HUES6 (cell line): ENCODE data around the gene CUX1.

Experiments used
- H3K27ac ChIP-seq: 2 replicates; pipeline ENCODE4 v1.7.0; 2013; ENCODE audit warnings: low read depth, mild to moderate bottlenecking, low read length, inconsistent platforms
- H3K27me3 ChIP-seq: 2 replicates; pipeline ENCODE4 v1.6.1; 2013; ENCODE audit warnings: low read length; ENCODE audit not compliant: control insufficient read depth, insufficient read depth
- H3K36me3 ChIP-seq: 2 replicates; pipeline ENCODE4 v1.6.1; 2013; ENCODE audit warnings: low read length; ENCODE audit not compliant: control insufficient read depth, insufficient read depth
- H3K4me1 ChIP-seq: 2 replicates; pipeline ENCODE4 v1.6.1; 2013; ENCODE audit warnings: low read length; ENCODE audit not compliant: control insufficient read depth, insufficient read depth
- H3K4me3 ChIP-seq: 2 replicates; pipeline ENCODE4 v1.5.1; 2013; ENCODE audit warnings: low read depth, low read length
- H3K9ac ChIP-seq: one replicate; pipeline ENCODE4 v1.6.1; 2013; ENCODE audit warnings: mild to moderate bottlenecking, low read length
- H3K9me3 ChIP-seq: 2 replicates; pipeline ENCODE4 v1.6.1; 2013; ENCODE audit warnings: low read depth, low read length; ENCODE audit not compliant: control insufficient read depth, insufficient read depth

CUX1 gene

DNA sequence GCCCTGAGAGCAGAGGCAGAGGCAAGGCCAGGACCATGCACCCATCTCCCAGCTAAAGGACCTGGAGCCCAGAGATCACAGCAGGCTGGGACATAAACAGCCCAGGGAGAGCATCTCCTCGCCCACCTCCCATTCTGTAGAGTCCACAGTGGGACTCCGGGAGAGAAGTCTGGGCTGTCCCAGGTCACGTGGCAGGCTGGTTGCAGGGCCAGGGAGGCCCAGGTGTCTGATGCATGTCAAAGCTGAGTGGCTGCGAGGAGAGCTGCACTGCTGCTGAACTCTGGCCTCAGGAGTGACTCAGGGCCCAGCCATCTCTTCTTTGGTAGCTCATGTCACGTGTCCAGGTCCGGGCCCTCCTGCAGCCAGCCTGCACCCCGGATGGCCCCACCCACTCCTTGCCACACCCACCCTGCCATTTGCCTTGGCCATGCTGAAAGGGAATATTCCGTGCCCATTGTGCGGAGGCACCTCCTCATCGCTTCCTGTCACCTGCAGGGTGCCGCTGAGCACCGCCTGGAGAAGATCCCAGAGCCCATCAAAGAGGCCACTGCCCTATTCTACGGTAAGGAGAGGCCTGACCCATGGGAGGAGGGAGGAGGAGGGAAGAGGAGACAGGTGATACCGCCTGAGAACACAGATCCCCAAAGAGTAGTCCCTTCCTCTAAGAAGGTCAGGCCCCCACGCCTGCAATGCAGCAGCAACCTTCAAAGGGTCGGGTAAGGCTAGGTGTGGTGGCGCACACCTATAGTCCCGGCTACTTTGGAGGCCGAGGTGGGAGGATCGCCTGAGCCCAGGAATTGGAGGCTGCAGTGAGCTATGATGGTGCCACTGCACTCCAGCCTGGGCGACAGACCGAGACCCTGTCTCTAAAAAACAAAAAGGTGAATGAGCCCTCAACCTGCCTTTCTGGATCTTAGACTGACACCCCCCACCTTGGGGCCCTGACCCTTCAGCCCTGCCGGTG is 456.6 kb downstream of the CUX1 start:
- Histone ChIP-seq H3K9ac (no peak overlapping the region), H3K4me3 (no peak overlapping the region), H3K9me3 (no peaks in the 10 kb centered on the region), H3K27me3 (no peaks in the 10 kb centered on the region), H3K4me1 (peaks cover 6% of the 10 kb centered on the region; the same call in 1 of the 2 replicates), H3K27ac (no peak overlapping the region), H3K36me3 (no peaks in the 10 kb centered on the region)

GRCh38 chr7:102275123-102275703 is 457.8 kb downstream of the CUX1 start:
- Histone ChIP-seq H3K4me1 (peaks cover 9% of the 10 kb centered on the region; the same call in 1 of the 2 replicates), H3K27ac (no peak overlapping the region), H3K27me3 (no peaks in the 10 kb centered on the region), H3K9ac (no peak overlapping the region), H3K4me3 (no peak overlapping the region), H3K36me3 (no peaks in the 10 kb centered on the region), H3K9me3 (no peaks in the 10 kb centered on the region)

DNA sequence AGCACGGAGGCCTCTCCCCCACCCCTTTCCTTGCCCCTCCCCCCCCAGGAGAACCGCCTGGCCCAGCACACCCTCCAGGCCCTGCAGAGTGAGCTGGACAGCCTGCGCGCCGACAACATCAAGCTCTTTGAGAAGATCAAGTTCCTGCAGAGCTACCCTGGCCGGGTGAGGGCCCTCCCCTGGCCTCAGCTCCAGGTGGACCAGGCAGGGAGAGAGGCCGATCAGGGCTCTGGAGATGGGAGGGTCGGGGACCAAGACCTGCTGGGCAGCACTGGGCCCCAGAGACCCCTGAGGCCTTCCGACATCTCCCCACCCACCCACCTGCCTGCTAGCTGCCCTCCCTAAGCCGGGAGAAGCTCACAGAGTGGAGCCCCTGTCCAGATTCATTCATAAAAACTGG is 460.5 kb downstream of the CUX1 start:
- Histone ChIP-seq H3K4me1 (peaks cover 9% of the 10 kb centered on the region; the same call in 1 of the 2 replicates), H3K9me3 (no peaks in the 10 kb centered on the region), H3K27me3 (no peaks in the 10 kb centered on the region), H3K4me3 (no peak overlapping the region), H3K36me3 (no peaks in the 10 kb centered on the region), H3K9ac (no peak overlapping the region), H3K27ac (no peak overlapping the region)

DNA sequence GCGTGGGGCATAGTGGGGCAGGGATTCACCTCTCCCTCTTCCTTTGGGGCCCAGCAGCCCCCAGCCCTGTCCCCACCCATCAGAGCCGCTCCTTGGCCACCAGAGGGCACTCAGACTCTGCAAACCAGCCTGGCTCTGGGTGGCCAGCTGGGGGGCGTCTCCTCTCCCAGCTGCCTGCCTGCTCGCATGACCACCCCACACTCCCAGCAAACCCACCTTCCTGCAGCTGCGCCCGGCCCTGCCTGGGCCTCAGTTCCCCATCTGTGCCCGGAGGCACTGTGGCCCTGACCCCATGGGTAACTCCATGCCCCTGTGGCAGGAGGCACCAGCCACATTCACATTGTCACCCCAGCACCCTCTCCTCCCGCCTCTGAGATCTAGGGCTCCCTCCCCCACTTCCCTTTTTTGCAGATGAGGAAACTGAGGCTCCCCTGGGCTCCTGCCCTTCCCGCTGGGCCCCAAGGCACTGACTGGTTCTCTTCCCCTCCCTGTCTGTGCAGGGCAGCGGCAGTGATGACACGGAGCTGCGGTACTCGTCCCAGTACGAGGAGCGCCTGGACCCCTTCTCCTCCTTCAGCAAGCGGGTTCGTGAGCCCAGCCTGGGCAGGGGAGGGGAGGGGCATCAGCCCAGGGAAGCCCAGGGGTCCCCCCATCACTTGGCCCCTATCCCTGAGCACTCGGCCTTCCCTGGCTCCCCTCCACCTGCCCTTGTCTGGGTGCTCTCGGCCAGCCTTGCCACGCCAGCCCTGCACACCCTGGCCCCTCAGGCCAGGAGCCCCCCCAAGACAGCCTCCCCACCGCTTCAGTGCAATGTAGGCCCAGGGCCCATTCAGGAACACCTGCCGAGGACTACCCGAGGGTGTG is 462.3 kb downstream of the CUX1 start:
- H3K27me3 ChIP-seq = peaks cover under 1% of the 10 kb centered on the region; the same call in 1 of the 2 replicates
- no peaks in the 10 kb centered on the region for H3K36me3 ChIP-seq
- H3K27ac ChIP-seq = no peak overlapping the region
- no peaks in the 10 kb centered on the region for H3K9me3 ChIP-seq
- no peak overlapping the region for H3K9ac ChIP-seq
- H3K4me3 ChIP-seq = no peak overlapping the region
- H3K4me1 ChIP-seq = peaks cover 3% of the 10 kb centered on the region; the same call in 1 of the 2 replicates

- no peak overlapping the region for H3K9ac ChIP-seq
- no peak overlapping the region for H3K4me3 ChIP-seq
- H3K27ac ChIP-seq = no peak overlapping the region
These were observed 463.1 kb downstream of the CUX1 start for GRCh38 chr7:102280521-102280920.

DNA sequence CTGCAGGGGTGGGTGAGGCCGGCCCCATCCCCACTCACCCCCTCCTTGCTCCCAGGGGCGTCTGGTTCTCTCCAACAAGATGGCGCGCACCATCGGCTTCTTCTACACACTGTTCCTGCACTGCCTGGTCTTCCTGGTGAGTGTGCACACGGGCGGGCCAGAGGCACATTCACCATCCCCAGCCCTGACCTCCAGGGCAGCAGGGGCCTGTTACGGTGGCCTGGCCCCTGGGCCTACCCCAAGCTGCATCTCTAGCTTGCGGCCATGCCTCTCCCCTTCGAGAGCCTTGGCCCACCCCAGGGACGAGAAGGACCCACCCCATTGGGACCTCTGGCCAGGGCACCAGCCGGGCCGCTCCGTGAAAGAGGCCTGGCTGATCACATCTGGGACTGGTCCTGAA is 464.4 kb downstream of the CUX1 start:
- H3K9ac ChIP-seq = no peak overlapping the region
- peaks cover 18% of the 10 kb centered on the region for H3K4me1 ChIP-seq
- H3K36me3 ChIP-seq = no peaks in the 10 kb centered on the region
- no peaks in the 10 kb centered on the region for H3K9me3 ChIP-seq
- H3K4me3 ChIP-seq = no peak overlapping the region
- H3K27me3 ChIP-seq = peaks cover 14% of the 10 kb centered on the region; the same call in 1 of the 2 replicates
- H3K27ac ChIP-seq = no peak overlapping the region

More at GRCh38 chr7:102280521-102280920, 463.1 kb downstream of the CUX1 start:
- Histone ChIP-seq H3K9me3 (no peaks in the 10 kb centered on the region), H3K4me1 (peaks cover 10% of the 10 kb centered on the region), H3K27me3 (peaks cover 8% of the 10 kb centered on the region; the same call in 1 of the 2 replicates), H3K36me3 (no peaks in the 10 kb centered on the region)

DNA sequence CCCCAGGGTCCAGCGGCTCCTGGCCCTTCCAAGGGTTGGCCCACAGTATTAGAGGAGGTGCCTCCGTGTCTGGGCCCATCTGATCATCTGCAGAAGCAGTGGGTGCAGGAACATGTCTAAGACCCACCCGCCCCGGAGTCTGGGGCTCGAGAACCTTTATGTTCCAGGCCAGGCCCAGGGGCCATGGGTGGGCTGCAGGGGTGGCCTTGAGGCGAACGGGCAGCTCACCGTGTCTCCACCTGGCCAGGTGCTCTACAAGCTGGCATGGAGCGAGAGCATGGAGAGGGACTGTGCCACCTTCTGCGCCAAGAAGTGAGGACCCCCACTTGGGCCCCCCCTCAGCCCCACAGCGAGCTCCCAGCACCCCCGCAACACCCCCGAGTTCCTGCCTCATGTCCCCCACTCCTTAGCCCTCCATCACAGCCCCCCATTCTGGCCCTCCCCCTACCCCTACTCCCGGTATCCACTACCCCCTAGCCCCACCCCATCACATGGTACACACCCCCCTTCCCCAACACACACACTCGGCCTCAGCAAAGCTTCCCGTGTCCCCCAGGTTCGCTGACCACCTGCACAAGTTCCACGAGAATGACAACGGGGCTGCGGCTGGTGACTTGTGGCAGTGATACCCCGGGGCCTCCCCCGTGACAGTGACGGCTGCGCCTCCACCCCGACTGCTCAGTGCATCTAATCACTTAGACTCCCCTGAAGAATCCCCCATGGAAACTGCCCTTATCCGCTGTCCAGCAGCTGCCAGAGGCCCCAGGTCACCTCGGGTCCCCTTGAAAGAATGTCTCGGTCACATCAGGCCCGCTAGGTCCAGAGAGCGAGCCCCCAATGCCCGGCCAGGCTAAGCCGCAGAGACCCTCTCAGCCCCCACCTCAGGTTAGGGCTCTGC is 465.3 kb downstream of the CUX1 start:
- peaks cover 18% of the 10 kb centered on the region for H3K4me1 ChIP-seq

GRCh38 chr7:102283477-102284189 is 466.2 kb downstream of the CUX1 start:
- Histone ChIP-seq H3K36me3 (no peaks in the 10 kb centered on the region), H3K4me3 (no peak overlapping the region), H3K27me3 (peaks cover 24% of the 10 kb centered on the region), H3K27ac (no peak overlapping the region), H3K4me1 (peaks cover 24% of the 10 kb centered on the region), H3K9ac (no peak overlapping the region), H3K9me3 (no peaks in the 10 kb centered on the region)

More for the DNA sequence above, 465.3 kb downstream of the CUX1 start:
- Histone ChIP-seq H3K9ac (no peak overlapping the region), H3K36me3 (no peaks in the 10 kb centered on the region), H3K27ac (no peak overlapping the region), H3K4me3 (no peak overlapping the region), H3K9me3 (no peaks in the 10 kb centered on the region), H3K27me3 (peaks cover 15% of the 10 kb centered on the region)

DNA sequence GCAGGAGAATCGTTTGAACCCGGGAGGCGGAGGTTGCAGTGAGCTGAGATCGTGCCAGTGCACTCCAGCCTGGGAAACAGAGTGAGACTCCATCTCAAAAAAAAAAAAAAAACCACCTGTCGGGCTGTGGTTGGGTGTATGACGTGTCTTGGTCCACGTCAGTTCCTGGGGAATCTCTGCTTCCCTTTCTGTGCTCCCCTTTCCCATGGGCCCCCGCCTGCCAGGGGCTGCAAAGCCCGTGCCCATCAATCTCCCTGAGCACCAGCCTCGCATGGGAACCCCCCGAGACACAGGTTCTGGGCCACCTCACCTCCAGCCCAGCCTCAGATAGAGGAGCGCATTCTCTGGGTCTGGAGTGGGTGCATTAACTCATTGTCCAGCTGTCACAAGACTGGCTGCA is 467.0 kb downstream of the CUX1 start:
- Histone ChIP-seq H3K4me1 (peaks cover 24% of the 10 kb centered on the region), H3K27ac (no peak overlapping the region), H3K9me3 (no peaks in the 10 kb centered on the region), H3K4me3 (no peak overlapping the region), H3K27me3 (peaks cover 28% of the 10 kb centered on the region), H3K9ac (no peak overlapping the region), H3K36me3 (no peaks in the 10 kb centered on the region)
